HEK293 (cell line): ENCODE results near the gene DACT2.
"Not testable (repeated sequence)": the region's sequence is repeated elsewhere in the genome, so short reads cannot be mapped to it uniquely, and the experiment has no call there.

Experiments
- REPIN1 ChIP-seq: fragments of 450-650 bp; formaldehyde crosslinking; IDR thresholded peaks from 2 replicates; pipeline ENCODE4 v1.5.1; 2017; ENCODE audit warnings: missing biosample characterization, missing genetic modification characterization, low read depth
- TCF7L2 ChIP-seq: IDR thresholded peaks from 2 replicates; pipeline ENCODE4 v1.6.1; 2011; ENCODE audit warnings: low read depth, mild to moderate bottlenecking, inconsistent platforms, low read length, moderate library complexity, borderline replicate concordance
- ZBTB21 ChIP-seq: fragments of 450-650 bp; formaldehyde crosslinking; IDR thresholded peaks from 2 replicates; pipeline ENCODE4 v1.5.1; 2017; ENCODE audit warnings: missing biosample characterization, missing genetic modification characterization
- ZNF174 ChIP-seq: fragments of 450-650 bp; formaldehyde crosslinking; IDR thresholded peaks from 2 replicates; pipeline ENCODE4 v1.5.0; 2017; ENCODE audit warnings: missing biosample characterization, mild to moderate bottlenecking, missing genetic modification characterization
- ZNF223 ChIP-seq: fragments of 450-650 bp; formaldehyde crosslinking; IDR thresholded peaks from 2 replicates; pipeline ENCODE4 v1.5.1; 2016; ENCODE audit warnings: missing biosample characterization, missing genetic modification characterization
- ZNF311 ChIP-seq: fragments of 450-650 bp; formaldehyde crosslinking; IDR thresholded peaks from 2 replicates; pipeline ENCODE4 v1.5.1; 2017; ENCODE audit warnings: missing biosample characterization, missing genetic modification characterization, borderline replicate concordance
- TF ChIP-seq, protein P1 (sequence below): fragments of 450-650 bp; IDR thresholded peaks from 2 replicates; pipeline ENCODE4 v1.5.1; 2018; ENCODE audit warnings: missing biosample characterization, mild to moderate bottlenecking, missing genetic modification characterization
- TF ChIP-seq, protein P2 (sequence below): fragments of 450-650 bp; formaldehyde crosslinking; IDR thresholded peaks from 2 replicates; pipeline ENCODE4 v1.5.1; 2016; ENCODE audit warnings: missing biosample characterization, missing genetic modification characterization
- TF ChIP-seq, protein P3 (sequence below): fragments of 450-650 bp; formaldehyde crosslinking; IDR thresholded peaks from 2 replicates; pipeline ENCODE4 v1.5.1; 2016; ENCODE audit warnings: missing biosample characterization, missing genetic modification characterization

DNA sequence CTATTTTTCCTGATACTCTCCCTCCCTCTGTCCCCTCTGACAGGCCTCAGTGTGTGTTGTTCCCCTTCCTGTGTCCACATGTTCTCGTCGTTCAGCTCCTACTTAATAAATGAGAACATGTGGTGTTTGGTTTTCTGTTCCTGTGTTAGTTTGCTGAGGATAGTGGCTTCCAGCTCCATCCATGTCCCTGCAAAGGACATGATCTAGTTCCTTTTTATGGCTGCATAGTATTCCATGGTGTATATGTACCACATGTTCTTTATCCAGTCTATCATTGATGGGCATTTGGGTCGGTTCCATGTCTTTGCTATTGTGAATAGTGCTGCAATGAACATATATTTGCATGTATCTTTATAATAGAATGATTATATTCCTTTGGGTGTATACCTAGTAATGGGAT lies 51.8 kb downstream of the DACT2 start:
- TF ChIP-seq, protein P1, sequence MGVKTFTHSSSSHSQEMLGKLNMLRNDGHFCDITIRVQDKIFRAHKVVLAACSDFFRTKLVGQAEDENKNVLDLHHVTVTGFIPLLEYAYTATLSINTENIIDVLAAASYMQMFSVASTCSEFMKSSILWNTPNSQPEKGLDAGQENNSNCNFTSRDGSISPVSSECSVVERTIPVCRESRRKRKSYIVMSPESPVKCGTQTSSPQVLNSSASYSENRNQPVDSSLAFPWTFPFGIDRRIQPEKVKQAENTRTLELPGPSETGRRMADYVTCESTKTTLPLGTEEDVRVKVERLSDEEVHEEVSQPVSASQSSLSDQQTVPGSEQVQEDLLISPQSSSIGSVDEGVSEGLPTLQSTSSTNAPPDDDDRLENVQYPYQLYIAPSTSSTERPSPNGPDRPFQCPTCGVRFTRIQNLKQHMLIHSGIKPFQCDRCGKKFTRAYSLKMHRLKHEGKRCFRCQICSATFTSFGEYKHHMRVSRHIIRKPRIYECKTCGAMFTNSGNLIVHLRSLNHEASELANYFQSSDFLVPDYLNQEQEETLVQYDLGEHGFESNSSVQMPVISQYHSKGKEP, result not testable (repeated sequence)
- TF ChIP-seq ZNF174; REPIN1 (tag by site-specific recombination); TCF7L2; ZNF311 (tag by site-specific recombination); ZNF223 (tag by site-specific recombination); ZBTB21 (tag by site-specific recombination): not testable (repeated sequence)
- TF ChIP-seq, protein P2, sequence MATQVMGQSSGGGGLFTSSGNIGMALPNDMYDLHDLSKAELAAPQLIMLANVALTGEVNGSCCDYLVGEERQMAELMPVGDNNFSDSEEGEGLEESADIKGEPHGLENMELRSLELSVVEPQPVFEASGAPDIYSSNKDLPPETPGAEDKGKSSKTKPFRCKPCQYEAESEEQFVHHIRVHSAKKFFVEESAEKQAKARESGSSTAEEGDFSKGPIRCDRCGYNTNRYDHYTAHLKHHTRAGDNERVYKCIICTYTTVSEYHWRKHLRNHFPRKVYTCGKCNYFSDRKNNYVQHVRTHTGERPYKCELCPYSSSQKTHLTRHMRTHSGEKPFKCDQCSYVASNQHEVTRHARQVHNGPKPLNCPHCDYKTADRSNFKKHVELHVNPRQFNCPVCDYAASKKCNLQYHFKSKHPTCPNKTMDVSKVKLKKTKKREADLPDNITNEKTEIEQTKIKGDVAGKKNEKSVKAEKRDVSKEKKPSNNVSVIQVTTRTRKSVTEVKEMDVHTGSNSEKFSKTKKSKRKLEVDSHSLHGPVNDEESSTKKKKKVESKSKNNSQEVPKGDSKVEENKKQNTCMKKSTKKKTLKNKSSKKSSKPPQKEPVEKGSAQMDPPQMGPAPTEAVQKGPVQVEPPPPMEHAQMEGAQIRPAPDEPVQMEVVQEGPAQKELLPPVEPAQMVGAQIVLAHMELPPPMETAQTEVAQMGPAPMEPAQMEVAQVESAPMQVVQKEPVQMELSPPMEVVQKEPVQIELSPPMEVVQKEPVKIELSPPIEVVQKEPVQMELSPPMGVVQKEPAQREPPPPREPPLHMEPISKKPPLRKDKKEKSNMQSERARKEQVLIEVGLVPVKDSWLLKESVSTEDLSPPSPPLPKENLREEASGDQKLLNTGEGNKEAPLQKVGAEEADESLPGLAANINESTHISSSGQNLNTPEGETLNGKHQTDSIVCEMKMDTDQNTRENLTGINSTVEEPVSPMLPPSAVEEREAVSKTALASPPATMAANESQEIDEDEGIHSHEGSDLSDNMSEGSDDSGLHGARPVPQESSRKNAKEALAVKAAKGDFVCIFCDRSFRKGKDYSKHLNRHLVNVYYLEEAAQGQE (tag by site-specific recombination), result not testable (repeated sequence)
- TF ChIP-seq, protein P3, sequence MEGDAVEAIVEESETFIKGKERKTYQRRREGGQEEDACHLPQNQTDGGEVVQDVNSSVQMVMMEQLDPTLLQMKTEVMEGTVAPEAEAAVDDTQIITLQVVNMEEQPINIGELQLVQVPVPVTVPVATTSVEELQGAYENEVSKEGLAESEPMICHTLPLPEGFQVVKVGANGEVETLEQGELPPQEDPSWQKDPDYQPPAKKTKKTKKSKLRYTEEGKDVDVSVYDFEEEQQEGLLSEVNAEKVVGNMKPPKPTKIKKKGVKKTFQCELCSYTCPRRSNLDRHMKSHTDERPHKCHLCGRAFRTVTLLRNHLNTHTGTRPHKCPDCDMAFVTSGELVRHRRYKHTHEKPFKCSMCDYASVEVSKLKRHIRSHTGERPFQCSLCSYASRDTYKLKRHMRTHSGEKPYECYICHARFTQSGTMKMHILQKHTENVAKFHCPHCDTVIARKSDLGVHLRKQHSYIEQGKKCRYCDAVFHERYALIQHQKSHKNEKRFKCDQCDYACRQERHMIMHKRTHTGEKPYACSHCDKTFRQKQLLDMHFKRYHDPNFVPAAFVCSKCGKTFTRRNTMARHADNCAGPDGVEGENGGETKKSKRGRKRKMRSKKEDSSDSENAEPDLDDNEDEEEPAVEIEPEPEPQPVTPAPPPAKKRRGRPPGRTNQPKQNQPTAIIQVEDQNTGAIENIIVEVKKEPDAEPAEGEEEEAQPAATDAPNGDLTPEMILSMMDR (tag by site-specific recombination), result not testable (repeated sequence)
